Measurements from ENCODE around the gene CLCF1. TPM values are rescaled to one million over a fixed set of nuclear protein-coding genes. Genes with fewer than 3 reads are reported as not detected.

Gene CLCF1
- total RNA-seq, 4 donors from 2014 or later = 1.8 to 46.4 (median 5.8) TPM

DNA sequence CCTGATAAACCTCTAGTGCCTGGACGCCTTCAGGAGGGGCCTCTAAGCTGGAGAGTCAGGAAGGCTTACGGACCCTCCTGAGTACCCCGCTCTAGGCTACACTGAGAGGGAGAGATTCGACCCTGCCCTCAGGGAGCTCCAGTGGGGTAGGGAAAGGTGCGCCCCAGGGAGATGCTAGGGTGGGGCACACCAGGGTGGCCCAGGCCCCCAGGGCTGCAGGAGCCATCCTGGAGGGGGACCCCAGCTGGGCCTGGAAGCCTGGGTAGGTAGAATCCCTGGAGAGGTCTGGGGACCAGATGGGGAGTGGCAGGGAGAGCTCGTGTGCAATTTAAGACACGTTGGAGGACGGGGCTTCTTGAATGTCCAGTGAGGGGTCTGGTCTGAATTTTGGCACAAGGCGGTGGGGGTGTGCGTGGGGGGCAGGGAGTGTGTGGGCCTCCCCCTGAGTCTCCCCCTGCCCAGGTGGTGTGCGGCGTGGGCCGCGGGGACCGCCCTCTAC, 46.8 kb upstream of the CLCF1 start:
- TF ChIP-seq POLR2A (IDR thresholded peaks at IDR 0.05) (no peak), EP300 (IDR thresholded peaks at IDR 0.05; ENCODE audit: low read depth) (no peak), POLR2AphosphoS5 (IDR thresholded peaks at IDR 0.05) (no peak)
- TF ChIP-seq, protein P1, sequence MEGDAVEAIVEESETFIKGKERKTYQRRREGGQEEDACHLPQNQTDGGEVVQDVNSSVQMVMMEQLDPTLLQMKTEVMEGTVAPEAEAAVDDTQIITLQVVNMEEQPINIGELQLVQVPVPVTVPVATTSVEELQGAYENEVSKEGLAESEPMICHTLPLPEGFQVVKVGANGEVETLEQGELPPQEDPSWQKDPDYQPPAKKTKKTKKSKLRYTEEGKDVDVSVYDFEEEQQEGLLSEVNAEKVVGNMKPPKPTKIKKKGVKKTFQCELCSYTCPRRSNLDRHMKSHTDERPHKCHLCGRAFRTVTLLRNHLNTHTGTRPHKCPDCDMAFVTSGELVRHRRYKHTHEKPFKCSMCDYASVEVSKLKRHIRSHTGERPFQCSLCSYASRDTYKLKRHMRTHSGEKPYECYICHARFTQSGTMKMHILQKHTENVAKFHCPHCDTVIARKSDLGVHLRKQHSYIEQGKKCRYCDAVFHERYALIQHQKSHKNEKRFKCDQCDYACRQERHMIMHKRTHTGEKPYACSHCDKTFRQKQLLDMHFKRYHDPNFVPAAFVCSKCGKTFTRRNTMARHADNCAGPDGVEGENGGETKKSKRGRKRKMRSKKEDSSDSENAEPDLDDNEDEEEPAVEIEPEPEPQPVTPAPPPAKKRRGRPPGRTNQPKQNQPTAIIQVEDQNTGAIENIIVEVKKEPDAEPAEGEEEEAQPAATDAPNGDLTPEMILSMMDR (IDR thresholded peaks at IDR 0.05) = no peak
- H3K27ac ChIP-seq = peak overlapping the region; percentile 88 to 97 (median 93)
- peaks cover 3% of the 10 kb centered on the region for H3K27me3 ChIP-seq
- intact Hi-C loops (cut with DNase I; ENCODE audit: low total_unique reads) (no loop called here), in situ Hi-C loops (cut with MboI; ENCODE audit: low pct_ligation_motif_present in 1 of 4, low pct_unique_long_range_greater_than_20kb in 1 of 4, low sequenced_read_pairs in 3 of 4) (no loop called here)
- no peaks in the 10 kb centered on the region for H3K36me3 ChIP-seq
- peaks cover 13 to 37% (median 23%) of the 10 kb centered on the region in 4 donors for H3K4me1 ChIP-seq
- DNase-seq = no peak
- H3K9me3 ChIP-seq = no peaks in the 10 kb centered on the region
- 38% methylated on average over 12 of the region's 15 CpGs; no CpG with 5 or more reads in 1 of the 2 donors for WGBS, 2 donors (ENCODE audit: low coverage in 1 of 2)
- H3K4me3 ChIP-seq = peak overlapping the region in 3 of 4 donors; percentile 52 to 79 (median 58)

DNA sequence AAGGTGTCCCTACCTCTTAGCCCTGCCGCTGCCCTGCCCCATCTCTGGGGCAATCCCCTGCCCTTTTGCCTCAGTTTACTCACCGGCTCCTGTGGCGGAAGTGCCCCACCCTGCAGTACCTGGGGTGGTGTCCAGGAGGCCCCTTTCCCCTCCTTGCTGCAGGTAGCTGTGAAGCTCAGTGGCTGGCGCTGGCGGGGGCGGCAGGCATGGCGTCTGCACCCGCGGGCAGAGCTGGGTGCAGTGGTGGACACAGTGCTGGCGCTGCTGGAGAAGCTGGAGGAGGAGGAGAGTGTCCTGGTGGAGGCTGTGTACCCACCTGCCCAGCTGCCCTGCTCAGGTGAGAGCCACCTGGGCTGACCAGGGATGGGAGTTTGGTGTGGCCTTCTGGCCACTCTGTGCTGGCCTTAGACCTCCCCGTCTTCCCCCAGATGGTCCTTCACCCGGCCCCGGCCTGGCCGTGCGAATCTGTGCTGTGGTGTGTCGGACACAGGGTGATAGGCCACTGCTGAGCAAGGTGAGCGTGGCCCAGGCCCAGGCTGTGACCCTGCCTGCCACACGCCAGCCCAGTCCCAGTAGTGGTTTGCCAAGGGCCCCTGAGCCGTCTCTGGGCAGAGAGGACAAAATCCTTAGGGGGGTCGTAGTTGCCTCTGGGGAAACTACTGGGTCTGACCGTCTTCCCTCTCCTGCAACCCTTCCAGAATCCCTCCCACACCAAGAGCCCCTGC, 46.1 kb upstream of the CLCF1 start:
- intact Hi-C loops (cut with DNase I; ENCODE audit: low total_unique reads) = no loop called here
- in situ Hi-C loops (cut with MboI; ENCODE audit: low pct_ligation_motif_present in 1 of 4, low pct_unique_long_range_greater_than_20kb in 1 of 4, low sequenced_read_pairs in 3 of 4) = no loop called here
- DNase-seq = no peak
- no peak for TF ChIP-seq POLR2AphosphoS5 (IDR thresholded peaks at IDR 0.05)
- TF ChIP-seq, protein P1 (IDR thresholded peaks at IDR 0.05) = no peak
- TF ChIP-seq POLR2A (IDR thresholded peaks at IDR 0.05) = no peak
- no peak for TF ChIP-seq EP300 (IDR thresholded peaks at IDR 0.05; ENCODE audit: low read depth)
- Histone ChIP-seq H3K9me3 (no peaks in the 10 kb centered on the region), H3K27ac (peak overlapping the region in 1 of 4 donors; percentile 91), H3K4me1 (peaks cover 13 to 42% (median 29%) of the 10 kb centered on the region in 4 donors), H3K36me3 (no peaks in the 10 kb centered on the region), H3K27me3 (peaks cover 10% of the 10 kb centered on the region), H3K4me3 (no peak overlapping the region)
- WGBS, 2 donors (ENCODE audit: low coverage in 1 of 2) = 91% methylated on average over 21 of the region's 21 CpGs; no CpG with 5 or more reads in 1 of the 2 donors

DNA sequence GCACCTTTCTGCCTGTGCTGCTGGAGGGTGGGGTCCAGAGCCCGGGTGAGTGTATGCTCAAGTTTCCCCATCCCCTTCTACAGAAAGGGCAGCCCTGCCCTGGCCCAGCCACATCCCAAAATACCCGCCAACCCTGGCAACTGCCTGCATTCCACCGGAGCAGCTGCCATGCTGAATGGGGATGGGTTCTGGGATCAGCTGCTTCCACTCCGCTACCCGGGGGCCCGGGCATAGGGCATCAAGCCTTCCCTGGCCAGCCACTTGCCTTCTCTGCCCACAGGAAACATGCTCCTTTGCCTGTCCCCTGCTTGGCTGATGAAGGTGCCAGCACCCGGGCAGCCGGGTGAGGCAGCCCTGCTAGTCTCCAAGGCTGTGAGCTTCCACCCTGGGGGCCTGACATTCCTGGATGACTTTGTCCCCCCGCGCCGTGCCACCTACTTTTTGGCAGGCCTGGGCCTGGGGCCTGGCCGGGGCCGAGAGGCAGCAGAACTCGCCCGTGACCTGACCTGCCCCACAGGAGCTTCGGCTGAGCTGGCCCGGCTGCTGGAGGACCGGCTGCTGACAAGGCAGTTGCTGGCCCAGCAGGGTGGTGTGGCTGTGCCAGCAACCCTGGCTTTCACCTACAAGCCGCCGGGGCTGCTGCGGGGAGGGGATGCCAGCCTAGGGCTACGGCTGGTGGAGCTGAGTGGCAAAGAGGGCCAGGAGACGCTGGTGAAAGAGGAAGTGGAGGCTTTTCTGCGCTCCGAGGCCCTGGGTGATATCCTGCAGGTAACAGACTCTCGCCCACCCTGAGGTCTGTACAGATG, 45.3 kb upstream of the CLCF1 start:
- H3K27ac ChIP-seq = peak overlapping the region in 1 of 4 donors; percentile 30
- WGBS, 2 donors (ENCODE audit: low coverage in 1 of 2) = 76% methylated on average over 25 of the region's 26 CpGs; no CpG with 5 or more reads in 1 of the 2 donors
- peaks cover 13 to 42% (median 29%) of the 10 kb centered on the region in 4 donors for H3K4me1 ChIP-seq
- no peaks in the 10 kb centered on the region for H3K9me3 ChIP-seq
- no peaks in the 10 kb centered on the region for H3K36me3 ChIP-seq
- intact Hi-C loops (cut with DNase I; ENCODE audit: low total_unique reads) = no loop called here
- in situ Hi-C loops (cut with MboI; ENCODE audit: low pct_ligation_motif_present in 1 of 4, low pct_unique_long_range_greater_than_20kb in 1 of 4, low sequenced_read_pairs in 3 of 4) = no loop called here
- no peak for DNase-seq
- TF ChIP-seq EP300 (IDR thresholded peaks at IDR 0.05; ENCODE audit: low read depth) (no peak), POLR2AphosphoS5 (IDR thresholded peaks at IDR 0.05) (no peak), POLR2A (IDR thresholded peaks at IDR 0.05) (no peak)
- TF ChIP-seq, protein P1 (IDR thresholded peaks at IDR 0.05) = no peak
- peaks cover 12% of the 10 kb centered on the region for H3K27me3 ChIP-seq
- H3K4me3 ChIP-seq = no peak overlapping the region

DNA sequence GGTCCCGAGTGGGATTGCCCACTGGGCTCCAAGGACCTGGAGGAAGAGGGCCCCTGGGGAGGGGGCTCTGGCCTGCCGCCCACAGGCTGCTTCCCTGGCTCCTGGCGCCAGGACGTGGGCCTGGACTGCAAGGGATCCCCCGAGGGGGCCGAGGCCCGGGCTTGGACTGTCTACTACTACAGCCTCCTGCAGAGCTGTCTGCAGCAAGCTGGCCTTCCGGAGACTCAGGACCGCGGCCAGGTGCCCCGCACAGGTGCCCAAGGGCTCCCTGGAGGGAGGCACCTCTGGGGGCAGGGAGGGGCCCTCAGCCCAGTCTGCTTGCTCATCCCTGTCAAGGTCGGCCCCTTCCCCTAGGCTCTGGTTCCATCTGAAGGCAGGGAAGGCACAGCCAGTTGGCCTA, 44.0 kb upstream of the CLCF1 start:
- Histone ChIP-seq H3K27me3 (peaks cover 20% of the 10 kb centered on the region), H3K4me3 (no peak overlapping the region), H3K36me3 (no peaks in the 10 kb centered on the region), H3K4me1 (peaks cover 13 to 42% (median 29%) of the 10 kb centered on the region in 4 donors), H3K9me3 (no peaks in the 10 kb centered on the region), H3K27ac (no peak overlapping the region)
- no peak for TF ChIP-seq POLR2AphosphoS5 (IDR thresholded peaks at IDR 0.05)
- intact Hi-C loops (cut with DNase I; ENCODE audit: low total_unique reads) (no loop called here), in situ Hi-C loops (cut with MboI; ENCODE audit: low pct_ligation_motif_present in 1 of 4, low pct_unique_long_range_greater_than_20kb in 1 of 4, low sequenced_read_pairs in 3 of 4) (no loop called here)
- no peak for DNase-seq
- WGBS, 2 donors (ENCODE audit: low coverage in 1 of 2) = 93% methylated on average over 3 of the region's 12 CpGs; no CpG with 5 or more reads in 1 of the 2 donors

All from transverse colon (tissue), 4 donors.